ENCODE measurements around the gene AXDND1.

DNA sequence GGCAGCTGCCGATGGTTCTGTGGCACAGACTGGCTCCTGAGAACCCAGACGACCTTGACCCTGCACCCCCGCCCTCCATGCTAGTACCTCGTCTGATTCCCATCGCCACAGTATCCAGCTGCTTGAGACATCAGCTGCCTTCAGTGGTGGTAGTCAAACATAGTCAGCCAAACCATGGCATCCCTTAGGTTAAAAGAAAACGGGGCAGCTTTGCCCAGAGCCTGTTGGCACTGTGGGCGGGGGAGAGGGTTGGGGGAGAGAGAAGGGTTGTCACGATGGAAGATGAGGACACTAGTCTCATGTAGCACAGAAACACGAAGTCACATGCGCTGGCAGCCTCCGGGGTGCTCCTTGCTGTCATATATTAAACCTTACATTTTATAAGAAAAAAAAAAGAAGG lies 224.9 kb downstream of the AXDND1 start:
- no peak for TF ChIP-seq FOXP2 (optimal IDR thresholded peaks at IDR 0.05; ENCODE audit: control extremely low read depth, extremely low read length, insufficient read depth)
- no peak for TF ChIP-seq POLR2AphosphoS5 (IDR thresholded peaks at IDR 0.05; ENCODE audit: borderline replicate concordance, low read depth, low read length)
- no peak for TF ChIP-seq EZH2 (IDR thresholded peaks at IDR 0.05)

Measured in SK-N-MC (cell line).